ENCODE data around the gene DTX3. TPM values are rescaled to one million over a fixed set of nuclear protein-coding genes. Genes with fewer than 3 reads are reported as not detected.

The DTX3 gene
- total RNA-seq, 1 donor from 2014 or later = 31.0 TPM

DNA sequence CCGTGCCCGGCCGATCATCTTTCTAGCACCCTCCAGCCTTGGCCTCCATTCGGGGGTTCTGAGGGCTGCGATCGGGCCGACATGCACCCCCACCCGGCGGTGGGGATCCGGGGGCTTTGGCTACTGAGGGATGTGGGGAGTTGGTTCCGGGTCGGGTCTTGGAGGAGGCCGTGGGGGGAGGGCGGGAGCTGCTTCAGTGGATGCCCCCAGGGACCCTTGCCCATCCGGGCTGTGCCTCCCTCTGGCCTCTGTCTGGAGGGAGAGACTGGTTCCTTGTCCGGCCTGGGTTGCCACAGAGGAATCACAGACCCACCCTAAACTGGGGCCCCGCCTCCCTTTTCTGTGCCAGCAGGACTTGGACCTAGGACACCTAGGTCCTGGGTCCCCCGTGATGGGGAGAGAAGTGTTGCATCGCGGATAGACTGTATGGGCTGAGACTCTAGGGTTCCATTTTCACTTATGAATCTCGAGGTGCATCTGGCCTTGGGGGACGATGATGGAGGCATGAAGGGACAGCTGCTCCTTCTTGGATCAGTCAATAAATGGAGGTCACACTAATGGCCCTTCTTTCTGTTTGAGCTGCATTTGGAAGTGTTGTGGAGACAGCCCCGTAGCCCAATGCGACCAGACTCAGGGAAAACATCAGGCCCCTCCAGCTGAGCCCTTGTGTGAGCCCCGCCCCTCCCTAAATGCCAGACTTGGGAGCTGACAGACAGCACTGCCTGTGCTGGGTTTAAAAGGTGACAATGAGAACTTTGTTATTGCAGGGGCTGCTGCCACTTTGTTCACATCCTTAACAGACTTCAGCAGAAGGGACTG is 577 bp downstream of the DTX3 start:
- intact Hi-C loops (cut with DNase I) = no loop called here
- no peak for DNase-seq (ENCODE audit: low spot score)

DNA sequence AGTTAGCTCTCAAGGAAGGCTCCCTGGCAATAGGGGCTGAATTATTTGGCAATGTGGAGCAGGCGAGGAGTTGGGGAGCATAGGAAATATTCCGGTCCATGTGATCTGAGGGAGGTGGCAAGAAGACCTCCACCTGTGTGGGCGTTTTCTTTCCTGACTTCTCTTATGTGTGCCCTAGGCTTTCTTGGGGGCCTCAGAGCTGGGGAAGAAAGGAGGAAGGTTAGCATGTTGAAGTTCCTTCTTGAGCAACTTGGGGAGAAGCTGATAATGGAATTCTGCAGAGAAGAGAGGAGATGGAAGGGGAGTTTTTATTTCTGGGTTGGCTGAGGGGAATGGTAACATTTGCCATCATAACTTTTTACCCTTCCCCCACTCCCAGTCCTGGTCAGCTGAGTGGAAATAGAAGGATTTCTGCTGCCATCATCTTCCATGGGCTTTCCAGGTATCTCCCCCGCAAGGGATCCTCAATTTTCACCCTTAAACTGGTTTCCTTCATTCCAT is 1.2 kb downstream of the DTX3 start:
- DNase-seq (ENCODE audit: low spot score) = no peak
- intact Hi-C loops (cut with DNase I) = no loop called here

- intact Hi-C loops (cut with DNase I) = no loop called here
- no peak for DNase-seq (ENCODE audit: low spot score)
Measured at GRCh38 chr12:57606399-57606798, 1.8 kb downstream of the DTX3 start.

GRCh38 chr12:57606821-57607220 is 2.2 kb downstream of the DTX3 start:
- intact Hi-C loops (cut with DNase I) = no loop called here
- DNase-seq (ENCODE audit: low spot score) = no peak

GRCh38 chr12:57607958-57608663 is 3.5 kb downstream of the DTX3 start:
- intact Hi-C loops (cut with DNase I) = no loop called here
- no peak for DNase-seq (ENCODE audit: low spot score)

GRCh38 chr12:57609101-57609780 is 4.6 kb downstream of the DTX3 start:
- DNase-seq (ENCODE audit: low spot score) = no peak
- intact Hi-C loops (cut with DNase I) = no loop called here

DNA sequence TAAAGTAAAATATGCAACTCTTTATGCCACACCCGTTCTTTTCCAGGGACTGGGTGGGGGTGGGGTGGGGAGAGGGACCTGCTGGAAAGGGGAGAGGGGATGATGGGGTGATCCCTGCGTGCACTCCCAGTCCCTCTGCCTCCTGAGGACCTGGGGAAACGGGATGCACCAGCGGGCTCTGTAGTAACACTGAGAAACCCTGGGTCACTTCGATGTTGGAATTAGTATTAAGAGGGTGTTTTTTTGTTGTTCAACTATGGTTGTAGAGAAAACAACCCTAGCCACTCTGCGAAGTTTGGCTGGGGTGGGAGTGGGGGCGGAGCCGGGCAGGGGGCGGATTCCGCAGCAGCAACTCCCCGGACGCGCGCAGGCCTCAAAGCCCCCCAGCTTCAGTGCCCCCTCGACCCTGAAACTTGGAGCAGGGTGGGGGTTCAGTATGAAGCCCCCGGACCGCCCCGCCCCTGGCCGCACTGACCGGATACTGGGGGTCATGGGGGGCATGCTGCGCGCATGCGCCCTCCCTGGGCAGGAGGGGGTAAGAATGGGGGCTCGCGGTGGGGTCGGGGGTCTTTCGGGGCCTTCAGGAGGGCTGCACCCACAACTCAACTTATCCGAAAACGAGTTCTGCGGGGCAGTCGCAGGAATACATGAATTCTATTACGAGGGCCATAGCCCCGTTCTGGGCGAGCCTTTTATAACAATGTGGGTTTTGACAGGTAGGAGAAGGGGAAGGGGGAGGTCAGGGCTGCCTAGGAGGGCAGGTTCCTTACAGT is 5.3 kb downstream of the DTX3 start:
- DNase-seq (ENCODE audit: low spot score) = peak; percentile 74
- intact Hi-C loops (cut with DNase I) = no loop called here

DNA sequence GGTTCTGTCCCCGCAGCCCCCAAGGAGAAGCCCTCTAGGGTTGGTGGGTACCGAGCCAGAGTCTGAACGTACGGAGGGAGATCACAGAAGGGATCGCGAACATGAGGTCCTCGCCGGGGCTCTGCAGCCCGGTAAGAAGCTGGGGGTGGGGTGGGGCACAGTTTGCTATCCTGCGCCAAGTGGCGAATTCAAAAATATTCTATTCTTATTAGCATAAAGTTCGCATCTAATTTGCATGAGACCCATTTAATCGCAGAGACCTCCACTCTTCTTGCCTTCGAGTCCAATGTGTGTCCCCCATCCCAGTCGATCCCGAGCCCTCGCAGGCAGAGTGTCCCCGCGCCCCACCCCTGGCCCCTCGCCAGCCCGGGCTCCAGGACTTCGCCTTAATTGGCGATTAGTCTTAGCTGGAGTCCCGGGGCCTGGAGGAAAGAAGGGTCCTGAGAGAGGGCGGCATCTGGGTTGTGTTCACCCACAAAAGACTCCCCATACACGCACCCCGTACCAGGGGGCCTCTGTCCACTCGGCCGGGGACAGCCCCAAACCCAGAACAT is 6.0 kb downstream of the DTX3 start:
- peak; percentile 76 for DNase-seq (ENCODE audit: low spot score)
- intact Hi-C loops (cut with DNase I) = no loop called here

DNA sequence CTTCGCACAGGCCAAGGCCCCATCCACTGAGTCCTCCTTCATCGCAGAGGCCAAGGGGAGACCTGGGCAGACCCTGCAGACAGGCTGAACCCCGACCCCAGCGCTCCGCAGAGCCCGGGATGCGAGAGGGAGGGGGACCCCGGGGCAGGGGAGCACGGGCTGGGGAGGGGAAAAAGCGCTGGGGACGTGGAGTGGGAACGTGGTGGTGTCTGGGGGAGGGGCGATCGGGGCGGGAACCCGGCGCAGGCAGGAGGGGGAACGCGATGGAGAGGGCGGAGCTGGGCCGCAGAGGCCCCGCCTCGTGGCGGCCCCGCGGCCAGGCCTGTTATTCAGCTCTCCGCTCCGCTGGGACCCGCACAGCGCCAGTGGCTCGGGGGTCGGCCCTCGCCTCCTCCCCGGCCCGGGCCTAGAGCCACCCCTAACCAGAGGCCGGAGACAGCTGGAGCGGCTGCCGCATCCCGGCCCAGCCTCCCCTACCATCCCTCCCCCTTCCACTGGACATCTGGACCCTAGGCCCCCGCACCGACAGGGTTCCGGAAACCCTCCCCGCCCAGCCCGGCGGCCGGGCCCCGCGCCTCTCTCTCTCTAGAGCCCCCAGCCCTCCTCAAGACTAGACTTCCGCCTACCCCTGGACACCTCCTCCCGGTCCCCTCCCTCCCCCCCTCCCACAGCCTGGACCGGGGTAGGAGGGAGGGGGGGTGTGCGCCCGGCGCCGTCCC is 6.6 kb downstream of the DTX3 start, which contains the start of gene ARHGEF25:
ARHGEF25 (plus strand) TSS at position 328 of the 719 bp plus-strand sequence. CDS start 460 bp downstream, outside the sequence.
- intact Hi-C loops (cut with DNase I) = no loop called here
- peak; percentile 86 for DNase-seq (ENCODE audit: low spot score)

GRCh38 chr12:57611827-57612710 is 7.4 kb downstream of the DTX3 start:
- DNase-seq (ENCODE audit: low spot score) = no peak
- intact Hi-C loops (cut with DNase I) = no loop called here

- peak; percentile 54 for DNase-seq (ENCODE audit: low spot score)
- intact Hi-C loops (cut with DNase I) = no loop called here
Measured at GRCh38 chr12:57612711-57613426, 8.2 kb downstream of the DTX3 start.

GRCh38 chr12:57613427-57614109 is 8.9 kb downstream of the DTX3 start:
- peak; percentile 54 for DNase-seq (ENCODE audit: low spot score)
- intact Hi-C loops (cut with DNase I) = no loop called here

GRCh38 chr12:57614178-57614947 is 9.7 kb downstream of the DTX3 start:
- intact Hi-C loops (cut with DNase I) = no loop called here
- peak; percentile 53 for DNase-seq (ENCODE audit: low spot score)

DNA sequence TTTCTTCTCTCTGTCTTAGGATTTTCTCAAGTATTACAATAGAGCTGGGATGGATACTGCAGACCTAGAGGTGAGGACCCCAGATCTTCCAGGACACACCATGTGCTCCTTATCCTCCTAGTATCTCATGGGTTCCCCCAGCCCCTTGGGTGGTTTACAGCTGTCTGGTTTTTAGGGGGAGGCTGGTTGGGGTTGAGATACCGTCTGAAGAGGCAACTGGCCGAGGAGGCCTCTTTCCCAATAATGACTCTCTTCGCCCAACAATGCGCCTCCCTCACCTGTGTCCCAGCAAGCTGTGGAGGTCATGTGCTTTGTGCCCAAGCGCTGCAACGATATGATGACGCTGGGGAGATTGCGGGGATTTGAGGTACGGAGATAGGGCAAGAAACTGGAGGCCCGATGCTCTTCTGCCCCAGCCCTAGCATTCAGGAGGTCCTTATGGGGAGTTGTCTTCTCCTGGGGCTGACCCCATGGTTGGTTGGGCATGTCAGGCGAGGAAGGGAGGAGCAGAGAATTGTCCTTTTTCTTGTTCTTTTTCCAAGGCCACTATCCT is 10.4 kb downstream of the DTX3 start:
- intact Hi-C loops (cut with DNase I) = no loop called here
- DNase-seq (ENCODE audit: low spot score) = peak; percentile 64

- intact Hi-C loops (cut with DNase I) = no loop called here
- peak; percentile 53 for DNase-seq (ENCODE audit: low spot score)
Measured at GRCh38 chr12:57615637-57616036, 11.0 kb downstream of the DTX3 start.
